SK-N-SH (cell line): ENCODE measurements around the gene ZNF143. TPM values are rescaled to one million over a fixed set of nuclear protein-coding genes. Genes with fewer than 3 reads are reported as not detected.

Experiments used
- CTCF ChIA-PET: fragments of 300-600, 350-600 bp; formaldehyde crosslinking; extraction: SDS; loops from one replicate; lab custom pipeline; 2021; lab: Yijun Ruan, JAX
- POLR2A ChIA-PET: fragments of 350-600 bp; sonication (Branson Sonifier 250); formaldehyde crosslinking; extraction: SDS; loops from one replicate; lab custom pipeline; 2020; ENCODE audit warnings: antibody characterized with exemption, inconsistent platforms; lab: Yijun Ruan, JAX
- DNase-seq: peaks from one replicate; pipeline ENCODE4 v3.0.0; 2012
- H2AFZ ChIP-seq: fragments of 200-600 bp; sonication (generic); 2 replicates; pipeline ENCODE4 v1.8.1; 2016; ENCODE audit warnings: antibody characterized with exemption, mild to moderate bottlenecking, low read depth
- H3F3A ChIP-seq: fragments of 200-600 bp; sonication (generic); replicated peaks from 2 replicates; pipeline ENCODE3; 2016; ENCODE audit warnings: antibody characterized with exemption, mild to moderate bottlenecking; ENCODE audit not compliant: insufficient read depth
- H3K27ac ChIP-seq, 2 experiments: fragments of 200-500 bp in 1 of 2; fragments of 200-600 bp in 1 of 2; sonication (Bioruptor generic) in 1 of 2; sonication (generic), shearing (Covaris generic) in 1 of 2; 2 replicates each; pipeline versions ENCODE4 v1.5.1 to v1.6.1; 2014 to 2016; ENCODE audit warnings: low read depth in 2 of 2, inconsistent platforms in 1 of 2, low read length in 1 of 2, mild to moderate bottlenecking in 1 of 2, mixed read lengths in 1 of 2
- H3K27me3 ChIP-seq: fragments of 200-600 bp; sonication (generic), shearing (Covaris generic); 2 replicates; pipeline ENCODE4 v1.6.1; 2016; ENCODE audit warnings: mixed run types; ENCODE audit not compliant: insufficient read depth
- H3K36me3 ChIP-seq, 2 experiments: fragments of 200-500 bp in 1 of 2; fragments of 200-600 bp in 1 of 2; sonication (Bioruptor generic) in 1 of 2; sonication (generic) in 1 of 2; replicated peaks in 1 of 2; 2 replicates each; pipeline versions ENCODE3 to v1.5.1; 2014 to 2016; ENCODE audit warnings: low read length in 1 of 2, mild to moderate bottlenecking in 1 of 2; ENCODE audit not compliant: insufficient read depth in 2 of 2, control insufficient read depth in 1 of 2
- H3K4me1 ChIP-seq, 2 experiments: fragments of 200-500 bp in 1 of 2; fragments of 200-600 bp in 1 of 2; sonication (Bioruptor generic) in 1 of 2; sonication (generic), shearing (Covaris generic) in 1 of 2; 2 replicates each; pipeline versions ENCODE4 v1.5.1 to v1.6.1; 2014 to 2016; ENCODE audit warnings: low read depth in 1 of 2, low read length in 1 of 2, mixed run types in 1 of 2; ENCODE audit not compliant: insufficient read depth in 2 of 2, control insufficient read depth in 1 of 2
- H3K4me2 ChIP-seq: fragments of 200-600 bp; sonication (generic), shearing (Covaris generic); 2 replicates; pipeline ENCODE4 v1.6.1; 2017; ENCODE audit warnings: mixed run types
- H3K4me3 ChIP-seq, 2 experiments: fragments of 200-500 bp in 1 of 2; fragments of 200-600 bp in 1 of 2; sonication (Bioruptor generic) in 1 of 2; sonication (generic), shearing (Covaris generic) in 1 of 2; 2 replicates each; pipeline versions ENCODE4 v1.5.1 to v1.8.1; 2014 to 2016; ENCODE audit warnings: low read depth in 2 of 2, inconsistent platforms in 1 of 2, low read length in 1 of 2, mild to moderate bottlenecking in 1 of 2, mixed read lengths in 1 of 2, moderate library complexity in 1 of 2
- H3K79me2 ChIP-seq: fragments of 200-600 bp; sonication (generic); 2 replicates; pipeline ENCODE4 v1.8.1; 2017; ENCODE audit warnings: mild to moderate bottlenecking; ENCODE audit not compliant: insufficient read depth
- H3K9ac ChIP-seq: fragments of 200-600 bp; sonication (generic); 2 replicates; pipeline ENCODE4 v1.6.1; 2017; ENCODE audit warnings: mixed run types
- H3K9me2 ChIP-seq: fragments of 200-600 bp; sonication (generic); 2 replicates; pipeline ENCODE4 v1.6.1; 2017; ENCODE audit warnings: mixed run types
- H3K9me3 ChIP-seq: fragments of 200-600 bp; sonication (generic); 2 replicates; pipeline ENCODE4 v1.6.1; 2017; ENCODE audit warnings: mixed run types, mild to moderate bottlenecking, moderate library complexity
- H4K20me1 ChIP-seq: fragments of 200-600 bp; sonication (generic); 2 replicates; pipeline ENCODE4 v1.6.1; 2017; ENCODE audit warnings: mild to moderate bottlenecking, mixed run types; ENCODE audit not compliant: insufficient read depth
- CHD2 ChIP-seq: fragments of 150-350 bp; IDR thresholded peaks from 2 replicates; pipeline ENCODE4 v1.6.1; 2018; ENCODE audit warnings: low read length; ENCODE audit not compliant: partially characterized antibody
- ELF1 ChIP-seq: IDR thresholded peaks from 2 replicates; pipeline ENCODE4 v1.4.0; 2012
- EP300 ChIP-seq, 2 experiments: IDR thresholded peaks; 2 replicates each; pipeline versions ENCODE4 v1.4.0 to v1.6.1; 2012; ENCODE audit warnings: borderline replicate concordance in 1 of 2, low read depth in 1 of 2, low read length in 1 of 2
- FOXM1 ChIP-seq: IDR thresholded peaks from 2 replicates; pipeline ENCODE4 v1.4.0; 2012; ENCODE audit warnings: low read depth, mild to moderate bottlenecking
- GATA2 ChIP-seq: sonication (generic); formaldehyde crosslinking; IDR thresholded peaks from 2 replicates; pipeline ENCODE4 v1.5.0; 2020; ENCODE audit warnings: mild to moderate bottlenecking, missing genetic modification reagents
- JUND ChIP-seq: IDR thresholded peaks from 2 replicates; pipeline ENCODE4 v1.4.0; 2012
- MXI1 ChIP-seq: IDR thresholded peaks from 2 replicates; pipeline ENCODE4 v1.6.1; 2012; ENCODE audit warnings: mild to moderate bottlenecking, low read depth, low read length, improper control_type of control experiment
- NRF1 ChIP-seq: IDR thresholded peaks from 2 replicates; pipeline ENCODE4 v1.6.1; 2012; ENCODE audit warnings: low read depth, mild to moderate bottlenecking, low read length
- POLR2AphosphoS5 ChIP-seq: IDR thresholded peaks from 2 replicates; pipeline ENCODE4 v1.6.1; 2012; ENCODE audit warnings: low read depth, low read length
- RFX5 ChIP-seq: IDR thresholded peaks from 2 replicates; pipeline ENCODE4 v1.6.1; 2012; ENCODE audit warnings: mild to moderate bottlenecking, improper control_type of control experiment, low read length
- RXRA ChIP-seq: IDR thresholded peaks from 2 replicates; pipeline ENCODE4 v1.4.0; 2012; ENCODE audit warnings: low read depth, mild to moderate bottlenecking, borderline replicate concordance
- SIN3A ChIP-seq: IDR thresholded peaks from 2 replicates; pipeline ENCODE4 v1.6.1; 2012; ENCODE audit warnings: low read depth, mild to moderate bottlenecking, low read length, moderate library complexity, borderline replicate concordance
- SMC3 ChIP-seq: IDR thresholded peaks from 2 replicates; pipeline ENCODE4 v1.6.1; 2012; ENCODE audit warnings: low read depth, low read length, improper control_type of control experiment
- YY1 ChIP-seq: IDR thresholded peaks from 2 replicates; pipeline ENCODE4 v1.4.0; 2012; ENCODE audit warnings: low read depth, mild to moderate bottlenecking
- whole genome bisulfite sequencing: methylation state at CpG from one replicate; pipeline ENCODE4 v1.1.6; 2017; ENCODE audit warnings: low lambda C conversion rate; 5-methylcytosine and 5-hydroxymethylcytosine counted together
- polyA plus RNA-seq, 3 experiments: library from polyadenylated mRNA; depleted of rRNA; stranded (reverse); fragments of >200 nt; gene quantifications; 2 replicates each; pipeline ENCODE4 v1.2.3, GENCODE V29; 2012
- TF ChIP-seq, protein P1 (sequence below): IDR thresholded peaks from 2 replicates; pipeline ENCODE4 v1.4.0; 2012; ENCODE audit warnings: low read depth
- TF ChIP-seq, protein P2 (sequence below): IDR thresholded peaks from 2 replicates; pipeline ENCODE4 v1.4.0; 2012; ENCODE audit warnings: low read depth, borderline replicate concordance
- TF ChIP-seq, protein P3 (sequence below): IDR thresholded peaks from 2 replicates; pipeline ENCODE4; 2012
- TF ChIP-seq, protein P4 (sequence below): IDR thresholded peaks from 2 replicates; pipeline ENCODE4 v1.6.1; 2012; ENCODE audit warnings: mild to moderate bottlenecking, low read depth, low read length, moderate library complexity

The ZNF143 gene
- polyA plus RNA-seq, 1 of the 3 experiments (the other 2 are of a cell fraction) = 11.3 TPM

DNA sequence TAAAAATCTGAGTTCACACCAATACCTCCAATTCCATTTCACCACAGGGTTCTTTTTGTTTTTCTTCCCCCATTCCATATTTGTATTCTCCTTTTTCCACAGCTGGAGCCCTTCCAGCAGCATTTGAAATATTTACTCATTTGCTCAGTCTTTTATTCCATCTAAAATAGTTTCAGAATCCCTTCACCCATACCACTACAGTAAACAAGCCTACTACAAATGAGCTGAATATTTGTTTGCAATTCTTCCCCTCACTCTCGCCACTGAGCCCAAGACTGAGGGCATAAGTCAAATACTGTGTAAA is 46.4 kb downstream of the ZNF143 start:
- Histone ChIP-seq H3K9me3 (no peaks in the 10 kb centered on the region), H3K4me3 (no peak overlapping the region), H3K9ac (no peak overlapping the region), H3K79me2 (no peaks in the 10 kb centered on the region), H3K27me3 (no peaks in the 10 kb centered on the region), H2AFZ (no peak overlapping the region), H4K20me1 (no peaks in the 10 kb centered on the region), H3K9me2 (no peaks in the 10 kb centered on the region), H3K4me2 (no peak overlapping the region), H3K27ac (no peak overlapping the region; a peak in 1 of 4 replicates), H3K36me3 (peaks cover 13 to 16% of the 10 kb centered on the region in 2 experiments), H3F3A (peaks cover 12% of the 10 kb centered on the region), H3K4me1 (no peaks in the 10 kb centered on the region)
- DNase-seq = no peak
- POLR2A ChIA-PET = interaction anchor here (1.7 kb wide), 1 partner anchor 47 kb away, joined by 6 read pairs; the partner anchor contains the start of gene ZNF143
- CTCF ChIA-PET = interaction anchor here (0.5 to 3.0 kb wide), 33 partner anchors 9 to 821 kb away, joined by 3 to 34 read pairs (median 4); no protein-coding TSS in a partner anchor
- 91% methylated on average over 1 of the region's 1 CpG for WGBS
- TF ChIP-seq EP300 (IDR thresholded peaks at IDR 0.05; ENCODE audit: borderline replicate concordance in 1 of 2, low read depth in 1 of 2, low read length in 1 of 2) = no peak
- TF ChIP-seq RXRA = no peak
- no peak for TF ChIP-seq JUND
- no peak for TF ChIP-seq GATA2 (CRISPR knock-in tag)
- TF ChIP-seq YY1 = no peak
- TF ChIP-seq CHD2 = no peak
- TF ChIP-seq SMC3 = no peak
- TF ChIP-seq NRF1 = no peak
- TF ChIP-seq, protein P1, sequence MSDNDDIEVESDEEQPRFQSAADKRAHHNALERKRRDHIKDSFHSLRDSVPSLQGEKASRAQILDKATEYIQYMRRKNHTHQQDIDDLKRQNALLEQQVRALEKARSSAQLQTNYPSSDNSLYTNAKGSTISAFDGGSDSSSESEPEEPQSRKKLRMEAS = no peak
- TF ChIP-seq, protein P2, sequence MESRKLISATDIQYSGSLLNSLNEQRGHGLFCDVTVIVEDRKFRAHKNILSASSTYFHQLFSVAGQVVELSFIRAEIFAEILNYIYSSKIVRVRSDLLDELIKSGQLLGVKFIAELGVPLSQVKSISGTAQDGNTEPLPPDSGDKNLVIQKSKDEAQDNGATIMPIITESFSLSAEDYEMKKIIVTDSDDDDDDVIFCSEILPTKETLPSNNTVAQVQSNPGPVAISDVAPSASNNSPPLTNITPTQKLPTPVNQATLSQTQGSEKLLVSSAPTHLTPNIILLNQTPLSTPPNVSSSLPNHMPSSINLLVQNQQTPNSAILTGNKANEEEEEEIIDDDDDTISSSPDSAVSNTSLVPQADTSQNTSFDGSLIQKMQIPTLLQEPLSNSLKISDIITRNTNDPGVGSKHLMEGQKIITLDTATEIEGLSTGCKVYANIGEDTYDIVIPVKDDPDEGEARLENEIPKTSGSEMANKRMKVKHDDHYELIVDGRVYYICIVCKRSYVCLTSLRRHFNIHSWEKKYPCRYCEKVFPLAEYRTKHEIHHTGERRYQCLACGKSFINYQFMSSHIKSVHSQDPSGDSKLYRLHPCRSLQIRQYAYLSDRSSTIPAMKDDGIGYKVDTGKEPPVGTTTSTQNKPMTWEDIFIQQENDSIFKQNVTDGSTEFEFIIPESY = no peak
- no peak for TF ChIP-seq FOXM1
- no peak for TF ChIP-seq ELF1
- no peak for TF ChIP-seq RFX5
- TF ChIP-seq, protein P3, sequence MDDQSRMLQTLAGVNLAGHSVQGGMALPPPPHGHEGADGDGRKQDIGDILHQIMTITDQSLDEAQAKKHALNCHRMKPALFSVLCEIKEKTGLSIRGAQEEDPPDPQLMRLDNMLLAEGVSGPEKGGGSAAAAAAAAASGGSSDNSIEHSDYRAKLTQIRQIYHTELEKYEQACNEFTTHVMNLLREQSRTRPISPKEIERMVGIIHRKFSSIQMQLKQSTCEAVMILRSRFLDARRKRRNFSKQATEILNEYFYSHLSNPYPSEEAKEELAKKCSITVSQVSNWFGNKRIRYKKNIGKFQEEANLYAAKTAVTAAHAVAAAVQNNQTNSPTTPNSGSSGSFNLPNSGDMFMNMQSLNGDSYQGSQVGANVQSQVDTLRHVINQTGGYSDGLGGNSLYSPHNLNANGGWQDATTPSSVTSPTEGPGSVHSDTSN = no peak
- no peak for TF ChIP-seq SIN3A
- TF ChIP-seq MXI1 = no peak
- TF ChIP-seq, protein P4, sequence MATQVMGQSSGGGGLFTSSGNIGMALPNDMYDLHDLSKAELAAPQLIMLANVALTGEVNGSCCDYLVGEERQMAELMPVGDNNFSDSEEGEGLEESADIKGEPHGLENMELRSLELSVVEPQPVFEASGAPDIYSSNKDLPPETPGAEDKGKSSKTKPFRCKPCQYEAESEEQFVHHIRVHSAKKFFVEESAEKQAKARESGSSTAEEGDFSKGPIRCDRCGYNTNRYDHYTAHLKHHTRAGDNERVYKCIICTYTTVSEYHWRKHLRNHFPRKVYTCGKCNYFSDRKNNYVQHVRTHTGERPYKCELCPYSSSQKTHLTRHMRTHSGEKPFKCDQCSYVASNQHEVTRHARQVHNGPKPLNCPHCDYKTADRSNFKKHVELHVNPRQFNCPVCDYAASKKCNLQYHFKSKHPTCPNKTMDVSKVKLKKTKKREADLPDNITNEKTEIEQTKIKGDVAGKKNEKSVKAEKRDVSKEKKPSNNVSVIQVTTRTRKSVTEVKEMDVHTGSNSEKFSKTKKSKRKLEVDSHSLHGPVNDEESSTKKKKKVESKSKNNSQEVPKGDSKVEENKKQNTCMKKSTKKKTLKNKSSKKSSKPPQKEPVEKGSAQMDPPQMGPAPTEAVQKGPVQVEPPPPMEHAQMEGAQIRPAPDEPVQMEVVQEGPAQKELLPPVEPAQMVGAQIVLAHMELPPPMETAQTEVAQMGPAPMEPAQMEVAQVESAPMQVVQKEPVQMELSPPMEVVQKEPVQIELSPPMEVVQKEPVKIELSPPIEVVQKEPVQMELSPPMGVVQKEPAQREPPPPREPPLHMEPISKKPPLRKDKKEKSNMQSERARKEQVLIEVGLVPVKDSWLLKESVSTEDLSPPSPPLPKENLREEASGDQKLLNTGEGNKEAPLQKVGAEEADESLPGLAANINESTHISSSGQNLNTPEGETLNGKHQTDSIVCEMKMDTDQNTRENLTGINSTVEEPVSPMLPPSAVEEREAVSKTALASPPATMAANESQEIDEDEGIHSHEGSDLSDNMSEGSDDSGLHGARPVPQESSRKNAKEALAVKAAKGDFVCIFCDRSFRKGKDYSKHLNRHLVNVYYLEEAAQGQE = no peak
- TF ChIP-seq POLR2AphosphoS5 = no peak
